WTC11 (cell line): ENCODE measurements around the gene ZNF579. TPM values are rescaled to one million over a fixed set of nuclear protein-coding genes. Genes with fewer than 3 reads are reported as not detected.

Experiments used
- ATAC-seq: fragments of 200-7000 bp; cut with Tn5 transposase; 2 replicates; pipeline ENCODE4 v1.10.0; 2021; ENCODE audit warnings: mild to moderate bottlenecking, moderate library complexity
- CTCF ChIA-PET: fragments of 300-600 bp; sonication (Branson Sonifier 250); formaldehyde crosslinking; loops from one replicate; lab custom pipeline; 2021; ENCODE audit warnings: antibody characterized with exemption; lab: Charles Lee
- POLR2A ChIA-PET: fragments of 350-600 bp; sonication (Branson Sonifier 250); formaldehyde crosslinking; loops from one replicate; lab custom pipeline; 2021; ENCODE audit warnings: antibody characterized with exemption; lab: Charles Lee
- DNase-seq: peaks from one replicate; pipeline ENCODE4 v3.0.0; 2021; ENCODE audit warnings: low spot score
- H3K27ac Mint-ChIP-seq: 2 replicates; pipeline ENCODE4 v1.8.0; 2021; ENCODE audit warnings: mixed read lengths
- H3K27me3 Mint-ChIP-seq: 2 replicates; pipeline ENCODE4 v1.8.0; 2021; ENCODE audit warnings: low read depth, mild to moderate bottlenecking, moderate library complexity, mixed read lengths
- H3K36me3 Mint-ChIP-seq: 2 replicates; pipeline ENCODE4 v1.8.0; 2021; ENCODE audit warnings: mixed read lengths
- H3K4me1 Mint-ChIP-seq: 2 replicates; pipeline ENCODE4 v1.8.0; 2022; ENCODE audit warnings: mixed read lengths
- H3K4me3 Mint-ChIP-seq: 2 replicates; pipeline ENCODE4 v1.8.0; 2021; ENCODE audit warnings: mild to moderate bottlenecking, moderate library complexity, mixed read lengths
- H3K9me3 Mint-ChIP-seq: 2 replicates; pipeline ENCODE4 v1.8.0; 2021; ENCODE audit warnings: mixed read lengths
- CBFB ChIP-seq: sonication (generic); formaldehyde crosslinking; IDR thresholded peaks from 2 replicates; pipeline ENCODE4 v1.8.1; 2022; ENCODE audit warnings: mild to moderate bottlenecking, low read depth, missing genetic modification reagents
- EMX1 ChIP-seq: fragments of 250-450 bp; sonication (Bioruptor Pico); IDR thresholded peaks from 2 replicates; pipeline ENCODE4 v1.8.0; 2021; ENCODE audit warnings: mild to moderate bottlenecking
- ESRRA ChIP-seq: sonication (generic); formaldehyde crosslinking; IDR thresholded peaks from 2 replicates; pipeline ENCODE4 v1.8.1; 2022; ENCODE audit warnings: mild to moderate bottlenecking, missing genetic modification reagents, borderline replicate concordance
- ETV6 ChIP-seq: sonication (generic); formaldehyde crosslinking; IDR thresholded peaks from 2 replicates; pipeline ENCODE4 v1.8.1; 2022; ENCODE audit warnings: mild to moderate bottlenecking, missing genetic modification reagents
- GABPB1 ChIP-seq: sonication (generic); formaldehyde crosslinking; IDR thresholded peaks from 2 replicates; pipeline ENCODE4 v1.8.1; 2023; ENCODE audit warnings: mild to moderate bottlenecking, missing genetic modification reagents
- GRHL2 ChIP-seq: fragments of 250-450 bp; sonication (Bioruptor Pico); IDR thresholded peaks from 2 replicates; pipeline ENCODE4 v1.8.0; 2022; ENCODE audit warnings: mild to moderate bottlenecking, moderate library complexity; ENCODE audit not compliant: insufficient replicate concordance, severe bottlenecking
- GTF2I ChIP-seq: fragments of 250-450 bp; sonication (Bioruptor Pico); conservative IDR thresholded peaks from 2 replicates; pipeline ENCODE4 v1.4.0; 2021; ENCODE audit warnings: mild to moderate bottlenecking
- HMGA2 ChIP-seq: fragments of 250-450 bp; sonication (Bioruptor Pico); IDR thresholded peaks from 2 replicates; pipeline ENCODE4 v1.4.0; 2021; ENCODE audit warnings: mild to moderate bottlenecking, moderate library complexity
- JAZF1 ChIP-seq: fragments of 250-450 bp; sonication (Bioruptor Pico); IDR thresholded peaks from 2 replicates; pipeline ENCODE4 v1.9.0; 2021; ENCODE audit warnings: moderate library complexity, mild to moderate bottlenecking, inconsistent platforms
- NFE2L1 ChIP-seq: sonication (generic); formaldehyde crosslinking; IDR thresholded peaks from 2 replicates; pipeline ENCODE4 v1.8.1; 2023; ENCODE audit warnings: missing genetic modification reagents
- NR1H2 ChIP-seq: sonication (generic); formaldehyde crosslinking; IDR thresholded peaks from 2 replicates; pipeline ENCODE4 v1.9.0; 2021; ENCODE audit warnings: mild to moderate bottlenecking, moderate library complexity, missing genetic modification reagents
- NR2C2 ChIP-seq: sonication (generic); formaldehyde crosslinking; IDR thresholded peaks from 2 replicates; pipeline ENCODE4 v1.8.0; 2022; ENCODE audit warnings: mild to moderate bottlenecking, missing genetic modification reagents
- PRRX2 ChIP-seq: fragments of 250-450 bp; sonication (Bioruptor Pico); IDR thresholded peaks from 2 replicates; pipeline ENCODE4 v1.8.0; 2021; ENCODE audit warnings: mild to moderate bottlenecking
- RELA ChIP-seq: sonication (generic); formaldehyde crosslinking; IDR thresholded peaks from 2 replicates; pipeline ENCODE4 v1.8.1; 2022; ENCODE audit warnings: missing genetic modification reagents, mild to moderate bottlenecking, borderline replicate concordance
- SOX15 ChIP-seq: fragments of 250-450 bp; sonication (Bioruptor Pico); IDR thresholded peaks from 2 replicates; pipeline ENCODE4 v1.9.0; 2021; ENCODE audit warnings: mild to moderate bottlenecking
- SP1 ChIP-seq: sonication (generic); formaldehyde crosslinking; conservative IDR thresholded peaks from 2 replicates; pipeline ENCODE4 v1.8.1; 2022; ENCODE audit warnings: missing genetic modification reagents
- TEAD1 ChIP-seq: sonication (generic); formaldehyde crosslinking; IDR thresholded peaks from 2 replicates; pipeline ENCODE4 v1.8.0; 2022; ENCODE audit warnings: mild to moderate bottlenecking, missing genetic modification reagents
- ZNF138 ChIP-seq: sonication (generic); formaldehyde crosslinking; conservative IDR thresholded peaks from 2 replicates; pipeline ENCODE4 v1.8.1; 2022; ENCODE audit warnings: mild to moderate bottlenecking, moderate library complexity, missing genetic modification reagents
- total RNA-seq: library from RNA; stranded (reverse); gene quantifications from 3 replicates; pipeline ENCODE4 v1.2.3, GENCODE V29; 2021
- TF ChIP-seq, protein P1 (sequence below): fragments of 250-450 bp; sonication (Bioruptor Pico); IDR thresholded peaks from 2 replicates; pipeline ENCODE4 v1.9.0; 2021; ENCODE audit warnings: moderate library complexity, mild to moderate bottlenecking, inconsistent platforms, borderline replicate concordance
- TF ChIP-seq, protein P2 (sequence below): fragments of 200-600 bp; IDR thresholded peaks from 2 replicates; pipeline ENCODE4 v1.8.0; 2022; ENCODE audit warnings: antibody characterized with exemption
- TF ChIP-seq, protein P3 (sequence below): sonication (generic); formaldehyde crosslinking; IDR thresholded peaks from 2 replicates; pipeline ENCODE4 v1.8.1; 2023; ENCODE audit warnings: mild to moderate bottlenecking, missing genetic modification reagents, moderate library complexity
- TF ChIP-seq, protein P4 (sequence below): sonication (generic); formaldehyde crosslinking; IDR thresholded peaks from 2 replicates; pipeline ENCODE4 v1.8.0; 2023; ENCODE audit warnings: missing genetic modification reagents
- TF ChIP-seq, protein P5 (sequence below): sonication (generic); formaldehyde crosslinking; IDR thresholded peaks from 2 replicates; pipeline ENCODE4 v1.8.0; 2023; ENCODE audit warnings: mild to moderate bottlenecking, missing genetic modification reagents
- TF ChIP-seq, protein P6 (sequence below): sonication (generic); formaldehyde crosslinking; IDR thresholded peaks from 2 replicates; pipeline ENCODE4 v1.8.0; 2022; ENCODE audit warnings: mild to moderate bottlenecking, missing genetic modification reagents

Gene ZNF579
- total RNA-seq, 1 experiment from 2014 or later = 30.0 TPM

DNA sequence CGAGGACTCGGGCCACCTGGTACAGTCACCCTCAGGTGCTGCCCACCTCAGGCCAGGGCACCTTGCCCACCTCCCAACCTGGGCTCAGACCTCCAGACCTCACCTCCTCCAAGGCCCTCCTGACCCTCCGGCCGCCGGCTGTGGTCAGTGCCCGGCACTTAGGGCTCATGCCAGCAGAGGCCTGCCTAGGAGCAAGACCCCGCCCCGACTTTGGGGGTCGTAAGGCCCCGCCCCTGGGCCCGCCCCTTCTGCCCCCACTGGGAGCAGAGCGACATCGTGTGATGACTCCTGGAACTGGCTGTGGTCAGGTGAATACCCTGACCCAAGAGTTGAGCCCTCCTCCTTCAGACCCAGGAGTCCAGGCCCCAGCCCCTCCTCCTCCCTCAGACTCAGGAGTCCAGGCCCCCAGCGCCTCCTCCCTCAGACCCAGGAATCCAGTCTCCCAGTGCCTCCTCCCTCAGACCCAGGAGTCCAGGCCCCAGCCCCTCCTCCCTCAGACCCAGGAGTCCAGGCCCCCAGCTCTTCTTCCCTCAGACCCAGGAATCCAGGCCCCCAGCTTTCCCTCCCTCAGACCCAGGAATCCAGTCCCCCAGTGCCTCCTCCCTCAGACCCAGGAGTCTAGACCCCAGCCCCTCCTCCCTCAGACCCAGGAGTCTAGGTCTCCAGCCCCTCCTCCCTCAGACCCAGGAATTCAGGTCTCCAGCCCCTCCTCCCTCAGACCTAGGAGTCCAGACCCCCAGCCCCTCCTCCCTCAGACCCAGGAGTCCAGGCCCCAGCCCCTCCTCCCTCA is 43.5 kb downstream of the ZNF579 start, which contains the start of gene SBK2 (continued):
- TF ChIP-seq, protein P1, sequence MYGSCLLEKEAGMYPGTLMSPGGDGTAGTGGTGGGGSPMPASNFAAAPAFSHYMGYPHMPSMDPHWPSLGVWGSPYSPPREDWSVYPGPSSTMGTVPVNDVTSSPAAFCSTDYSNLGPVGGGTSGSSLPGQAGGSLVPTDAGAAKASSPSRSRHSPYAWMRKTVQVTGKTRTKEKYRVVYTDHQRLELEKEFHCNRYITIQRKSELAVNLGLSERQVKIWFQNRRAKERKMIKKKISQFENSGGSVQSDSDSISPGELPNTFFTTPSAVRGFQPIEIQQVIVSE (CRISPR knock-in tag) = no peak
- TF ChIP-seq NR1H2 (CRISPR knock-in tag) = no peak
- TF ChIP-seq TEAD1 (CRISPR knock-in tag) = no peak
- TF ChIP-seq GABPB1 = no peak
- no peak for TF ChIP-seq NR2C2 (CRISPR knock-in tag)
- TF ChIP-seq SP1 = peak; percentile 96
- peak; percentile 22; the same call in 1 of the 2 replicates for TF ChIP-seq ETV6 (CRISPR knock-in tag)
- no peak for TF ChIP-seq NFE2L1 (CRISPR knock-in tag)
- TF ChIP-seq ESRRA (CRISPR knock-in tag) = no peak
- no peak for TF ChIP-seq GTF2I (CRISPR knock-in tag)
- no peak for TF ChIP-seq ZNF138 (CRISPR knock-in tag)
- no peak for TF ChIP-seq HMGA2 (CRISPR knock-in tag)
- no peak for TF ChIP-seq CBFB (CRISPR knock-in tag)
- TF ChIP-seq, protein P2, sequence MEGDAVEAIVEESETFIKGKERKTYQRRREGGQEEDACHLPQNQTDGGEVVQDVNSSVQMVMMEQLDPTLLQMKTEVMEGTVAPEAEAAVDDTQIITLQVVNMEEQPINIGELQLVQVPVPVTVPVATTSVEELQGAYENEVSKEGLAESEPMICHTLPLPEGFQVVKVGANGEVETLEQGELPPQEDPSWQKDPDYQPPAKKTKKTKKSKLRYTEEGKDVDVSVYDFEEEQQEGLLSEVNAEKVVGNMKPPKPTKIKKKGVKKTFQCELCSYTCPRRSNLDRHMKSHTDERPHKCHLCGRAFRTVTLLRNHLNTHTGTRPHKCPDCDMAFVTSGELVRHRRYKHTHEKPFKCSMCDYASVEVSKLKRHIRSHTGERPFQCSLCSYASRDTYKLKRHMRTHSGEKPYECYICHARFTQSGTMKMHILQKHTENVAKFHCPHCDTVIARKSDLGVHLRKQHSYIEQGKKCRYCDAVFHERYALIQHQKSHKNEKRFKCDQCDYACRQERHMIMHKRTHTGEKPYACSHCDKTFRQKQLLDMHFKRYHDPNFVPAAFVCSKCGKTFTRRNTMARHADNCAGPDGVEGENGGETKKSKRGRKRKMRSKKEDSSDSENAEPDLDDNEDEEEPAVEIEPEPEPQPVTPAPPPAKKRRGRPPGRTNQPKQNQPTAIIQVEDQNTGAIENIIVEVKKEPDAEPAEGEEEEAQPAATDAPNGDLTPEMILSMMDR = 0 out of 2 replicates have a peak, but pooled peaks have one; percentile 25
- no peak for TF ChIP-seq GRHL2 (CRISPR knock-in tag)
- TF ChIP-seq, protein P3, sequence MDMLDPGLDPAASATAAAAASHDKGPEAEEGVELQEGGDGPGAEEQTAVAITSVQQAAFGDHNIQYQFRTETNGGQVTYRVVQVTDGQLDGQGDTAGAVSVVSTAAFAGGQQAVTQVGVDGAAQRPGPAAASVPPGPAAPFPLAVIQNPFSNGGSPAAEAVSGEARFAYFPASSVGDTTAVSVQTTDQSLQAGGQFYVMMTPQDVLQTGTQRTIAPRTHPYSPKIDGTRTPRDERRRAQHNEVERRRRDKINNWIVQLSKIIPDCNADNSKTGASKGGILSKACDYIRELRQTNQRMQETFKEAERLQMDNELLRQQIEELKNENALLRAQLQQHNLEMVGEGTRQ (CRISPR knock-in tag) = 0 out of 2 replicates have a peak, but pooled peaks have one; percentile 34
- no peak for TF ChIP-seq PRRX2 (CRISPR knock-in tag)
- TF ChIP-seq SOX15 (CRISPR knock-in tag) = no peak

DNA sequence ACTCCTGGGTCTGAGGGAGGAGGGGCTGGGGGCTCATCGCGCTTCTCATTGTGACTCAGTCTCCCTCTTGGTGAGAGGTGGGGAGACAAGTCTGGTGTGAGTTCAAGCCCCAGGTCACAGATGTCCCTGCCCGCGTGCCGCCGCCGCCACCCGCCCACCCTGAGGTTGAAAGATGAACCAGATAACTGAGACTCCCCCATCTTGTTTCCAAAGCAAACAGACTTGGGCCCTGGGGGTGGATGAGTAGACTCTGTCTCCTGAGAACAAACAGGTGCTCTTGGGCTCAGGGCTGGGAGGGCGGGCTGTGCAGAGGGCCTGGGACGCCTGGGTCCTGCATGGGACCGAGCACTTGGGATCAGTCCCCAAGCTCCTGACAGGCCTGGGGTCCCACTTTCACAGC is 44.3 kb downstream of the ZNF579 start:
- ATAC-seq = no peak
- TF ChIP-seq, protein P4, sequence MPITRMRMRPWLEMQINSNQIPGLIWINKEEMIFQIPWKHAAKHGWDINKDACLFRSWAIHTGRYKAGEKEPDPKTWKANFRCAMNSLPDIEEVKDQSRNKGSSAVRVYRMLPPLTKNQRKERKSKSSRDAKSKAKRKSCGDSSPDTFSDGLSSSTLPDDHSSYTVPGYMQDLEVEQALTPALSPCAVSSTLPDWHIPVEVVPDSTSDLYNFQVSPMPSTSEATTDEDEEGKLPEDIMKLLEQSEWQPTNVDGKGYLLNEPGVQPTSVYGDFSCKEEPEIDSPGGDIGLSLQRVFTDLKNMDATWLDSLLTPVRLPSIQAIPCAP (CRISPR knock-in tag) = no peak
- POLR2A ChIA-PET = no interaction called here
- H3K4me1 Mint-ChIP-seq = peaks cover 11% of the 10 kb centered on the region
- CTCF ChIA-PET = interaction anchor here (0.9 to 2.9 kb wide), 7 partner anchors 16 to 88 kb away, joined by 3 to 11 read pairs (median 4); partner anchors contain the start of gene ZNF784
- H3K36me3 Mint-ChIP-seq = no peaks in the 10 kb centered on the region
- no peak overlapping the region for H3K27ac Mint-ChIP-seq
- no peak for DNase-seq
- H3K9me3 Mint-ChIP-seq = no peaks in the 10 kb centered on the region
- H3K4me3 Mint-ChIP-seq = no peak overlapping the region
- H3K27me3 Mint-ChIP-seq = peaks cover 4% of the 10 kb centered on the region

DNA sequence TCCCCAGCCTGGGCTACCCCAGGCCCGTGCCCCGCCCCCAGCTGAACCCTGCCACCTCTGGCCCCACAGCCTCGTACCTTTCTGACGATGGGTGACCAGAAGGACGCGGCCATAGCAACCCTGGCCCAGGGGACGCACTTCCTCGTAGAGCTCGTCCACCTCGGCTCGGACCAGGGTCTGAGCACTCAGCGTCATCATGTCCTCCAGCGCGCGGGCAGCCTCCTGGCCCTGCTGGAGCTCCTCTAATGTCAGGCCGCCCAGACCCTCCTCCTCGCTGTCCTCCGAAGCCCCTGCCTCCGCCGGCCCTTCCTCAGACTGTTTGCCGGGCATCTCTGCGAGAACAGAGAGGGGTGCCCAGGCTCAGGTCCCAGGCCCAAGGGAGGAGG is 44.7 kb downstream of the ZNF579 start:
- CTCF ChIA-PET = interaction anchor here (0.7 to 2.9 kb wide), 8 partner anchors 16 to 96 kb away, joined by 3 to 11 read pairs (median 4); partner anchors contain the start of gene ZNF784
- Mint-ChIP-seq H3K4me1 (peaks cover 11% of the 10 kb centered on the region), H3K27ac (no peak overlapping the region), H3K27me3 (peaks cover 4% of the 10 kb centered on the region), H3K9me3 (no peaks in the 10 kb centered on the region), H3K36me3 (no peaks in the 10 kb centered on the region), H3K4me3 (no peak overlapping the region)
- DNase-seq = no peak
- no peak for ATAC-seq
- POLR2A ChIA-PET = no interaction called here
- no peak for TF ChIP-seq NFE2L1 (CRISPR knock-in tag)
- TF ChIP-seq, protein P5, sequence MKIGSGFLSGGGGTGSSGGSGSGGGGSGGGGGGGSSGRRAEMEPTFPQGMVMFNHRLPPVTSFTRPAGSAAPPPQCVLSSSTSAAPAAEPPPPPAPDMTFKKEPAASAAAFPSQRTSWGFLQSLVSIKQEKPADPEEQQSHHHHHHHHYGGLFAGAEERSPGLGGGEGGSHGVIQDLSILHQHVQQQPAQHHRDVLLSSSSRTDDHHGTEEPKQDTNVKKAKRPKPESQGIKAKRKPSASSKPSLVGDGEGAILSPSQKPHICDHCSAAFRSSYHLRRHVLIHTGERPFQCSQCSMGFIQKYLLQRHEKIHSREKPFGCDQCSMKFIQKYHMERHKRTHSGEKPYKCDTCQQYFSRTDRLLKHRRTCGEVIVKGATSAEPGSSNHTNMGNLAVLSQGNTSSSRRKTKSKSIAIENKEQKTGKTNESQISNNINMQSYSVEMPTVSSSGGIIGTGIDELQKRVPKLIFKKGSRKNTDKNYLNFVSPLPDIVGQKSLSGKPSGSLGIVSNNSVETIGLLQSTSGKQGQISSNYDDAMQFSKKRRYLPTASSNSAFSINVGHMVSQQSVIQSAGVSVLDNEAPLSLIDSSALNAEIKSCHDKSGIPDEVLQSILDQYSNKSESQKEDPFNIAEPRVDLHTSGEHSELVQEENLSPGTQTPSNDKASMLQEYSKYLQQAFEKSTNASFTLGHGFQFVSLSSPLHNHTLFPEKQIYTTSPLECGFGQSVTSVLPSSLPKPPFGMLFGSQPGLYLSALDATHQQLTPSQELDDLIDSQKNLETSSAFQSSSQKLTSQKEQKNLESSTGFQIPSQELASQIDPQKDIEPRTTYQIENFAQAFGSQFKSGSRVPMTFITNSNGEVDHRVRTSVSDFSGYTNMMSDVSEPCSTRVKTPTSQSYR (CRISPR knock-in tag) = no peak
- TF ChIP-seq PRRX2 (CRISPR knock-in tag) = no peak
- TF ChIP-seq, protein P1 (CRISPR knock-in tag) = no peak
- no peak for TF ChIP-seq JAZF1 (CRISPR knock-in tag)
- TF ChIP-seq EMX1 (CRISPR knock-in tag) = no peak
- no peak for TF ChIP-seq RELA (CRISPR knock-in tag)
- TF ChIP-seq, protein P6, sequence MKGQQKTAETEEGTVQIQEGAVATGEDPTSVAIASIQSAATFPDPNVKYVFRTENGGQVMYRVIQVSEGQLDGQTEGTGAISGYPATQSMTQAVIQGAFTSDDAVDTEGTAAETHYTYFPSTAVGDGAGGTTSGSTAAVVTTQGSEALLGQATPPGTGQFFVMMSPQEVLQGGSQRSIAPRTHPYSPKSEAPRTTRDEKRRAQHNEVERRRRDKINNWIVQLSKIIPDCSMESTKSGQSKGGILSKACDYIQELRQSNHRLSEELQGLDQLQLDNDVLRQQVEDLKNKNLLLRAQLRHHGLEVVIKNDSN (CRISPR knock-in tag) = no peak
